ENCODE measurements around the gene MPP1.

DNA sequence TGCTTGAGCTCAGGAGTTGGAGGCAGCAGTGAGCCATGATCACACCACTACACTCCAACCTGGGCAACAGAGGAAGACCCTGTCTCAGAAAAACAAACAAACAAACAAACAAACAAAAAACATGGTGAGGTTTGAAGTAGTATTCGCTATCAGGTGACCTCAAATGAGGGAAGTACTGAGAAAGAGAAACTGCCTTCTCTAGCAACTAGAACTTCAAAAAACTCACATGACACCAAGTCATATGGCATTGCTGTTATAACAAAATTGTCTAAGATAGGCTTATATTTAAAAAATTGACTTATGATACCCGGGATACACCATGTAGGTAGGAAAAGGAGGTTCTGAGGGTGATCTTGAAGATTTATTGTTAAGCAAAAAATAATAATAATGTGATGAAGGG is 10.3 kb downstream of the MPP1 start:
- TF ChIP-seq, protein P1, sequence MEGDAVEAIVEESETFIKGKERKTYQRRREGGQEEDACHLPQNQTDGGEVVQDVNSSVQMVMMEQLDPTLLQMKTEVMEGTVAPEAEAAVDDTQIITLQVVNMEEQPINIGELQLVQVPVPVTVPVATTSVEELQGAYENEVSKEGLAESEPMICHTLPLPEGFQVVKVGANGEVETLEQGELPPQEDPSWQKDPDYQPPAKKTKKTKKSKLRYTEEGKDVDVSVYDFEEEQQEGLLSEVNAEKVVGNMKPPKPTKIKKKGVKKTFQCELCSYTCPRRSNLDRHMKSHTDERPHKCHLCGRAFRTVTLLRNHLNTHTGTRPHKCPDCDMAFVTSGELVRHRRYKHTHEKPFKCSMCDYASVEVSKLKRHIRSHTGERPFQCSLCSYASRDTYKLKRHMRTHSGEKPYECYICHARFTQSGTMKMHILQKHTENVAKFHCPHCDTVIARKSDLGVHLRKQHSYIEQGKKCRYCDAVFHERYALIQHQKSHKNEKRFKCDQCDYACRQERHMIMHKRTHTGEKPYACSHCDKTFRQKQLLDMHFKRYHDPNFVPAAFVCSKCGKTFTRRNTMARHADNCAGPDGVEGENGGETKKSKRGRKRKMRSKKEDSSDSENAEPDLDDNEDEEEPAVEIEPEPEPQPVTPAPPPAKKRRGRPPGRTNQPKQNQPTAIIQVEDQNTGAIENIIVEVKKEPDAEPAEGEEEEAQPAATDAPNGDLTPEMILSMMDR (IDR thresholded peaks at IDR 0.05 in 4 of 5, conservative IDR thresholded peaks at IDR 0.05 in 1 of 5), result no peak
- no peak for TF ChIP-seq POLR2A (IDR thresholded peaks at IDR 0.05)
